ENCODE measurements around the gene ATP11A.

GRCh38 chr13:112747256-112747655 lies 57.4 kb downstream of the ATP11A start:
- TF ChIP-seq STAT3 (IDR thresholded peaks at IDR 0.05; ENCODE audit: low read depth, low read length), result no peak
- no peak for TF ChIP-seq SMC3 (IDR thresholded peaks at IDR 0.05; ENCODE audit: borderline replicate concordance, low read length)
- TF ChIP-seq TCF7 (IDR thresholded peaks at IDR 0.05; ENCODE audit: borderline replicate concordance), result no peak
- TF ChIP-seq KDM1A (IDR thresholded peaks at IDR 0.05; ENCODE audit: borderline replicate concordance), result no peak
- no peak for TF ChIP-seq RCOR1 (conservative IDR thresholded peaks at IDR 0.05; ENCODE audit: low read depth, low read length)
- TF ChIP-seq NRF1 (conservative IDR thresholded peaks at IDR 0.05; ENCODE audit: low read depth, low read length), result no peak
- no peak for TF ChIP-seq SREBF1 (IDR thresholded peaks at IDR 0.05; ENCODE audit: low read length)
- no peak for TF ChIP-seq CTCF (IDR thresholded peaks at IDR 0.05 in 2 of 3, conservative IDR thresholded peaks at IDR 0.05 in 1 of 3; ENCODE audit: control insufficient read depth in 2 of 3, extremely low read depth in 1 of 3, insufficient read depth in 1 of 3, low read depth in 3 of 3, low read length in 3 of 3)
- no peak for TF ChIP-seq ELK1 (IDR thresholded peaks at IDR 0.05; ENCODE audit: low read depth, low read length)
- no peak for TF ChIP-seq NFYB (IDR thresholded peaks at IDR 0.05; ENCODE audit: insufficient read depth, low read depth, low read length)

All from GM12878 (cell line).